CD4-positive, alpha-beta T cell (primary cell): ENCODE measurements around the gene KRT14. TPM values are rescaled to one million over a fixed set of nuclear protein-coding genes. Genes with fewer than 3 reads are reported as not detected.
"Not testable (repeated sequence)": the region's sequence is repeated elsewhere in the genome, so short reads cannot be mapped to it uniquely, and the experiment has no call there.

Source experiments
- ATAC-seq: fragments of 200-7000 bp; cut with Tn5 transposase; one replicate; pipeline ENCODE4 v1.10.0; 2022; ENCODE audit warnings: mild to moderate bottlenecking; ENCODE audit not compliant: poor library complexity
- CTCF ChIA-PET: fragments of 350-600 bp; sonication (Branson Sonifier 250); formaldehyde crosslinking; loops from one replicate; lab custom pipeline; 2021; ENCODE audit warnings: antibody characterized with exemption, inconsistent platforms; lab: Charles Lee
- POLR2A ChIA-PET: fragments of 350-600 bp; sonication (Branson Sonifier 250); formaldehyde crosslinking; loops from one replicate; lab custom pipeline; 2021; ENCODE audit warnings: antibody characterized with exemption, inconsistent platforms; lab: Charles Lee
- DNase-seq, 14 experiments: peaks; one replicate each; pipeline ENCODE4 v3.0.0-alpha.2; 2013 to 2020; ENCODE audit warnings: mixed read lengths in 2 of 14
- H3K27ac ChIP-seq, 2 donors: one replicate each; pipeline versions ENCODE4 v1.5.1 to v1.7.0; 2013; ENCODE audit warnings: low read length in 2 of 2, low read depth in 1 of 2, mild to moderate bottlenecking in 1 of 2
- H3K27me3 ChIP-seq, 2 experiments: 1 replicate in 1 of 2; 2 replicates in 1 of 2; pipeline versions ENCODE4 v1.6.1 to v1.7.0; 2013; ENCODE audit warnings: low read length in 2 of 2, control low read depth in 1 of 2, mild to moderate bottlenecking in 1 of 2, moderate library complexity in 1 of 2; ENCODE audit not compliant: insufficient read depth in 2 of 2, control insufficient read depth in 1 of 2
- H3K36me3 ChIP-seq: one replicate; pipeline ENCODE4 v1.6.1; 2013; ENCODE audit warnings: low read length, control low read depth; ENCODE audit not compliant: insufficient read depth
- H3K4me1 ChIP-seq: one replicate; pipeline ENCODE4 v1.6.1; 2013; ENCODE audit warnings: low read length, control low read depth; ENCODE audit not compliant: insufficient read depth
- H3K4me3 ChIP-seq: one replicate; pipeline ENCODE4 v1.5.1; 2013; ENCODE audit warnings: mild to moderate bottlenecking, low read length, moderate library complexity
- H3K9me3 ChIP-seq, 2 experiments: 1 replicate in 1 of 2; 2 replicates in 1 of 2; pipeline versions ENCODE4 v1.6.1 to v1.7.0; 2013; ENCODE audit warnings: low read length in 2 of 2, mild to moderate bottlenecking in 2 of 2, control low read depth in 1 of 2, moderate library complexity in 1 of 2; ENCODE audit not compliant: control insufficient read depth in 1 of 2, insufficient read depth in 1 of 2
- H3K27ac Mint-ChIP-seq: one replicate; pipeline ENCODE4 v1.8.0; 2020; ENCODE audit warnings: mixed read lengths
- H3K27me3 Mint-ChIP-seq: one replicate; pipeline ENCODE4 v1.8.0; 2021; ENCODE audit warnings: mixed read lengths
- H3K36me3 Mint-ChIP-seq: one replicate; pipeline ENCODE4 v1.8.0; 2021; ENCODE audit warnings: low read depth, mixed read lengths
- H3K4me1 Mint-ChIP-seq: one replicate; pipeline ENCODE4 v1.8.0; 2021; ENCODE audit warnings: low read depth, mixed read lengths
- H3K4me3 Mint-ChIP-seq: one replicate; pipeline ENCODE4 v1.8.0; 2020; ENCODE audit warnings: mild to moderate bottlenecking, mixed read lengths
- H3K9me3 Mint-ChIP-seq: one replicate; pipeline ENCODE4 v1.8.0; 2020; ENCODE audit warnings: mixed read lengths
- intact Hi-C, 2 experiments: fragments of 100-400 bp; cut with DNase I in 1 of 2; cut with micrococcal nuclease in 1 of 2; formaldehyde crosslinking; loops; one replicate each; pipeline versions ENCODE4 v1.15.1 to v1.9.0; 2023 to 2025; cut with DNase I, micrococcal nuclease
- total RNA-seq, 174 experiments: library from RNA in 2 of 174; stranded (reverse) in 2 of 174; gene quantifications; one replicate each; pipeline ENCODE4 v1.2.3 and lab custom pipeline; 2021 to 2026
- TF ChIP-seq, protein P1 (sequence below): fragments of 200-600 bp; IDR thresholded peaks from one replicate; pipeline ENCODE4 v1.8.0; 2022; ENCODE audit warnings: antibody characterized with exemption, mild to moderate bottlenecking

Gene KRT14
- total RNA-seq, 2 experiments from 2014 or later = not detected

DNA sequence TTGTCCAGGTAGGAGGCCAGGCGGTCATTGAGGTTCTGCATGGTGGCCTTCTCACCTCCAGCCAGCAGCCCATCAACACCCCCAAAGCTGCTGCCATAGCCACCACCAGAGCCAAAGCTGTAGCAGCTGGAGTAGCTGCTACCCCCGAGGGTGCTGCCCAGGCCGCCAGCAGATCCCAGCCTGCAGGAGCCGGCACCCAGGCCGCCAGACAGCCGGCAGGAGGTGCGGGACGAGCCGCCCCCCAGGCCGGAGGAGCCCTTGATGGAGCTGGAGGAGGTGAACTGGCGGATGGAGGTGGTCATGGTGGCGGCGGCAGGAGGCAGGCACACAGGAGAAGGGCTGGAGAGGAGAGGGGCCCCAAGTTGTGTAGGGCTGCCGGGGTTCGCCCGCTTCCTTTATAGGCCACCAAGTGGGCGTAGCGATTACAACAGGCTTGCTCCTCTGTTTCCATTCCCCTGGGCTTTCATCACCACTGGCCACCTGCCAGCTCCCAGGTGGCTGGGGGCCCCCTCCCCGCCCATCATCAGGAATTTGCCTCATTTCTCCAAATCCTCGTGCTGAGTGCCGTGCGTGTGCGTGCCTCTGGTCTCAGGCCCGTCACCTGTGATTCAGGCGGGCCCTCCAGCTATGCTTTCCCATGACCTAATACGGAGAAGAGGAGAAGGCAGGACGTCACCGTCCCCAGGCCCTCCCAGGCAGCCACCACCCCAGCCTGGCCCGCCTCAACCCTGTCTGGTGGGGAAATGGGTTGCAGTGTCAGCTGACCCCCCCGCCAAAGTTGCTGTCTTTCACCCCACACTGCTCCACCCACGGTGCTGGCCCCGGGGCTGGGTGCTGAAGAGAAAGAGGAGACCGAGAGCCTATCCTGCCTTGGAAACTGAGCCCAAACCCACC lies 37.8 kb upstream of the KRT14 start, which contains the start of gene KRT17:
Gene KRT17, minus strand, starts transcription at position 368 of the 894 bp plus-strand sequence. Its CDS starts 66 bp downstream, at position 302.
- no peak within 1 kb of the TSS for H3K27ac ChIP-seq
- DNase-seq (peak in 1 of 14 experiments; percentile 19), ATAC-seq (no peak)
- H3K36me3 Mint-ChIP-seq = no peaks in the 10 kb centered on the region
- CTCF ChIA-PET = no interaction called here
- H3K27me3 ChIP-seq = no peaks in the 10 kb centered on the region
- no peaks in the 10 kb centered on the region for H3K9me3 Mint-ChIP-seq
- H3K27me3 Mint-ChIP-seq = peaks cover 5% of the 10 kb centered on the region
- H3K9me3 ChIP-seq = no peaks in the 10 kb centered on the region
- no peak within 1 kb of the TSS for H3K4me3 ChIP-seq
- H3K4me3 Mint-ChIP-seq = no peak within 1 kb of the TSS
- no peaks in the 10 kb centered on the region for H3K4me1 Mint-ChIP-seq
- TF ChIP-seq, protein P1, sequence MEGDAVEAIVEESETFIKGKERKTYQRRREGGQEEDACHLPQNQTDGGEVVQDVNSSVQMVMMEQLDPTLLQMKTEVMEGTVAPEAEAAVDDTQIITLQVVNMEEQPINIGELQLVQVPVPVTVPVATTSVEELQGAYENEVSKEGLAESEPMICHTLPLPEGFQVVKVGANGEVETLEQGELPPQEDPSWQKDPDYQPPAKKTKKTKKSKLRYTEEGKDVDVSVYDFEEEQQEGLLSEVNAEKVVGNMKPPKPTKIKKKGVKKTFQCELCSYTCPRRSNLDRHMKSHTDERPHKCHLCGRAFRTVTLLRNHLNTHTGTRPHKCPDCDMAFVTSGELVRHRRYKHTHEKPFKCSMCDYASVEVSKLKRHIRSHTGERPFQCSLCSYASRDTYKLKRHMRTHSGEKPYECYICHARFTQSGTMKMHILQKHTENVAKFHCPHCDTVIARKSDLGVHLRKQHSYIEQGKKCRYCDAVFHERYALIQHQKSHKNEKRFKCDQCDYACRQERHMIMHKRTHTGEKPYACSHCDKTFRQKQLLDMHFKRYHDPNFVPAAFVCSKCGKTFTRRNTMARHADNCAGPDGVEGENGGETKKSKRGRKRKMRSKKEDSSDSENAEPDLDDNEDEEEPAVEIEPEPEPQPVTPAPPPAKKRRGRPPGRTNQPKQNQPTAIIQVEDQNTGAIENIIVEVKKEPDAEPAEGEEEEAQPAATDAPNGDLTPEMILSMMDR = no peak
- intact Hi-C loops = no loop called here
- POLR2A ChIA-PET = no interaction called here
- no peak within 1 kb of the TSS for H3K27ac Mint-ChIP-seq
- no peaks in the 10 kb centered on the region for H3K4me1 ChIP-seq
- H3K36me3 ChIP-seq = no peaks in the 10 kb centered on the region

DNA sequence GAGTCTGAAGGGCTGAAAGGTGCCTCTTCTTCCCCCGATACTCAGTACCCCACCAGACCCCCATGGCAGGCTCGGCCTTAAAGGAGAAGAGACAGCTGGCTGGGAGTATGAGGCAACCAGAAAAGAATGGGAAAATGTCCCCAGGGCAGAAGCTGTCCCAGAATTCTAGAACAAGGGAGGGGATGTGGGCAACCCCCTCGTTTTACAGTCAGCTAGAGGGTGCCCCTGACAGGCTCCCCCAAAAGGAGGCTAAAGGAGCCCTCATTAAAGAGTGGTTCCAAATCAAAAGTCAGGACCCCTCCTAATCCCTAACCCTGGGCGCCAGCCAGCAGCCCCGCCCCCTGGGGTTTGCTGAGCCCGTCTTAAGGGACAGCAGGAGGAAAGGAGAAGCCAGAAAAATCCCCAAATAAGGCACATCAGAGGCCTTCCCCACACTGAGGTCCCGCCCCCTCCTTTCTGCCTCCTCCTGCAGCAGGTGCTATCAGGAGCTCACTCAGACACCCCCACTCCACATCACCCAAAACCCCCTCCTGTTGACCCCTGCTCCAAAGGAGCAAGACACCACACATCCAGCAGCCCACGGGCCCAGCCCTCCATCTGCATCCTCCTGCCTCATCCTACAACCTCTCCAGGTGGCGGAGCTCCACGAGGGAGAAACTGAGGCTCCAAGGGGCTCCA lies 36.6 kb upstream of the KRT14 start:
- not testable (repeated sequence) for H3K4me3 ChIP-seq

DNA sequence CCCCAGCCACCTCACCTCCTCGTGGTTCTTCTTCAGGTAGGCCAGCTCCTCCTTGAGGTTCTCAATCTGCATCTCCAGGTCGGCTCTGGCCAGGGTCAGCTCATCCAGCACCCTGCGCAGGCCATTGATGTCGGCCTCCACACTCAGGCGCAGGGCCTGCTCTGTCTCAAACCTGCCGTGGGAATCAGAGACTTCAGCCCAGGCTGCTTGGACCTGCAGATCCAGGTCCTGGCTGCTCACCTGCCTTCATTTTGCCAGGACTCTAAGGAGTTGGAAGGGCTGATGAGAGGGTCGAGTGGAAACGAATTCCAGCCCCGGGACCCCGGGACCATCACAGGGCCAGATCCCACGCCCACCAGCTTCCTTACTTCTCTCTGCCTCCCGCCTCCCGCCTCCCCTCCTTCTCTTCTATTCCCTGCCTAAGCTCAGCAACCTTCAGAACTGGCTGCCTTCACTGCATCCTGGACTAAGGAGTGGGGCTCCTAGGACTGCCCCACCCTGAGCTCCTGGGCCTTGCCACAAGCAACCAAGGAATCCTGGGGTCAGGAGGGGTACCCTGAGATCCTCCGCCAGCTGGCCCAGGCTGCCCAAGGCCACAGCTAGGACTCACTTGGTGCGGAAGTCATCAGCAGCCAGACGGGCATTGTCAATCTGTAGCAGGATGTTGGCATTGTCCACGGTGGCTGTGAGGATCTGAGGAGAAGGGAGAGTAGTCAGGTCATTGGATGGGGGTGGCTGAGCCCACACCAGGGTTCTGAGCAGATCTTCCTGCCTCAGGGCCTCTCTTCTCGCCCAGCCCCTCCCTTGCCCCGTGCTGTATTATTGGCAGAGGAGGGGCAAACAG lies 35.9 kb upstream of the KRT14 start:
- H3K36me3 Mint-ChIP-seq, H3K27ac ChIP-seq, CTCF ChIA-PET, H3K36me3 ChIP-seq, H3K9me3 Mint-ChIP-seq, ATAC-seq, H3K27ac Mint-ChIP-seq, H3K4me1 Mint-ChIP-seq, H3K4me3 ChIP-seq, H3K27me3 Mint-ChIP-seq, H3K4me3 Mint-ChIP-seq, POLR2A ChIA-PET, intact Hi-C loops, H3K9me3 ChIP-seq, H3K27me3 ChIP-seq, H3K4me1 ChIP-seq: not testable (repeated sequence)
- DNase-seq = peak in 1 of 14 experiments; percentile 19

More for the DNA sequence above, 36.6 kb upstream of the KRT14 start:
- H3K4me1 ChIP-seq, H3K9me3 ChIP-seq, H3K4me3 Mint-ChIP-seq, H3K27me3 ChIP-seq, H3K36me3 ChIP-seq, H3K4me1 Mint-ChIP-seq, H3K9me3 Mint-ChIP-seq, H3K27ac Mint-ChIP-seq, CTCF ChIA-PET, H3K27me3 Mint-ChIP-seq, ATAC-seq, H3K27ac ChIP-seq, POLR2A ChIA-PET, intact Hi-C loops, H3K36me3 Mint-ChIP-seq: not testable (repeated sequence)
- peak in 1 of 14 experiments; percentile 26 for DNase-seq
